ENCODE measurements around the gene CEMIP2. TPM values are rescaled to one million over a fixed set of nuclear protein-coding genes. Genes with fewer than 3 reads are reported as not detected.

Gene CEMIP2
- total and polyA plus RNA-seq, 2 of the 13 experiments (the other 11 are each of a cell fraction or from before 2014, with no cell fraction given): 94.3 to 128 TPM

- no peak for TF ChIP-seq TOPORS (CRISPR knock-in tag; IDR thresholded peaks at IDR 0.05)
- TF ChIP-seq CEBPG (CRISPR knock-in tag; IDR thresholded peaks at IDR 0.05): no peak
- no peak for TF ChIP-seq ZSCAN21 (CRISPR knock-in tag; IDR thresholded peaks at IDR 0.05; ENCODE audit: borderline replicate concordance)
- TF ChIP-seq ZNF549 (CRISPR knock-in tag; IDR thresholded peaks at IDR 0.05): no peak
- no peak for TF ChIP-seq ZBTB37 (CRISPR knock-in tag; IDR thresholded peaks at IDR 0.05)
- TF ChIP-seq ZBTB40 (IDR thresholded peaks at IDR 0.05): no peak
- TF ChIP-seq ZBTB40 (CRISPR knock-in tag; IDR thresholded peaks at IDR 0.05): no peak
- TF ChIP-seq ZFP37 (CRISPR knock-in tag; IDR thresholded peaks at IDR 0.05; ENCODE audit: borderline replicate concordance): no peak
- TF ChIP-seq, protein P1, sequence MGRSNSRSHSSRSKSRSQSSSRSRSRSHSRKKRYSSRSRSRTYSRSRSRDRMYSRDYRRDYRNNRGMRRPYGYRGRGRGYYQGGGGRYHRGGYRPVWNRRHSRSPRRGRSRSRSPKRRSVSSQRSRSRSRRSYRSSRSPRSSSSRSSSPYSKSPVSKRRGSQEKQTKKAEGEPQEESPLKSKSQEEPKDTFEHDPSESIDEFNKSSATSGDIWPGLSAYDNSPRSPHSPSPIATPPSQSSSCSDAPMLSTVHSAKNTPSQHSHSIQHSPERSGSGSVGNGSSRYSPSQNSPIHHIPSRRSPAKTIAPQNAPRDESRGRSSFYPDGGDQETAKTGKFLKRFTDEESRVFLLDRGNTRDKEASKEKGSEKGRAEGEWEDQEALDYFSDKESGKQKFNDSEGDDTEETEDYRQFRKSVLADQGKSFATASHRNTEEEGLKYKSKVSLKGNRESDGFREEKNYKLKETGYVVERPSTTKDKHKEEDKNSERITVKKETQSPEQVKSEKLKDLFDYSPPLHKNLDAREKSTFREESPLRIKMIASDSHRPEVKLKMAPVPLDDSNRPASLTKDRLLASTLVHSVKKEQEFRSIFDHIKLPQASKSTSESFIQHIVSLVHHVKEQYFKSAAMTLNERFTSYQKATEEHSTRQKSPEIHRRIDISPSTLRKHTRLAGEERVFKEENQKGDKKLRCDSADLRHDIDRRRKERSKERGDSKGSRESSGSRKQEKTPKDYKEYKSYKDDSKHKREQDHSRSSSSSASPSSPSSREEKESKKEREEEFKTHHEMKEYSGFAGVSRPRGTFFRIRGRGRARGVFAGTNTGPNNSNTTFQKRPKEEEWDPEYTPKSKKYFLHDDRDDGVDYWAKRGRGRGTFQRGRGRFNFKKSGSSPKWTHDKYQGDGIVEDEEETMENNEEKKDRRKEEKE (IDR thresholded peaks at IDR 0.05): no peak
- TF ChIP-seq GPN1 (CRISPR knock-in tag; IDR thresholded peaks at IDR 0.05; ENCODE audit: borderline replicate concordance): no peak
- TF ChIP-seq, protein P2, sequence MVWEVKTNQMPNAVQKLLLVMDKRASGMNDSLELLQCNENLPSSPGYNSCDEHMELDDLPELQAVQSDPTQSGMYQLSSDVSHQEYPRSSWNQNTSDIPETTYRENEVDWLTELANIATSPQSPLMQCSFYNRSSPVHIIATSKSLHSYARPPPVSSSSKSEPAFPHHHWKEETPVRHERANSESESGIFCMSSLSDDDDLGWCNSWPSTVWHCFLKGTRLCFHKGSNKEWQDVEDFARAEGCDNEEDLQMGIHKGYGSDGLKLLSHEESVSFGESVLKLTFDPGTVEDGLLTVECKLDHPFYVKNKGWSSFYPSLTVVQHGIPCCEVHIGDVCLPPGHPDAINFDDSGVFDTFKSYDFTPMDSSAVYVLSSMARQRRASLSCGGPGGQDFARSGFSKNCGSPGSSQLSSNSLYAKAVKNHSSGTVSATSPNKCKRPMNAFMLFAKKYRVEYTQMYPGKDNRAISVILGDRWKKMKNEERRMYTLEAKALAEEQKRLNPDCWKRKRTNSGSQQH (CRISPR knock-in tag; IDR thresholded peaks at IDR 0.05; ENCODE audit: low read depth): no peak
- no peak for TF ChIP-seq ZNF326 (CRISPR knock-in tag; IDR thresholded peaks at IDR 0.05; ENCODE audit: borderline replicate concordance)
- no peak for TF ChIP-seq ZSCAN9 (CRISPR knock-in tag; IDR thresholded peaks at IDR 0.05; ENCODE audit: borderline replicate concordance)
- TF ChIP-seq, protein P3, sequence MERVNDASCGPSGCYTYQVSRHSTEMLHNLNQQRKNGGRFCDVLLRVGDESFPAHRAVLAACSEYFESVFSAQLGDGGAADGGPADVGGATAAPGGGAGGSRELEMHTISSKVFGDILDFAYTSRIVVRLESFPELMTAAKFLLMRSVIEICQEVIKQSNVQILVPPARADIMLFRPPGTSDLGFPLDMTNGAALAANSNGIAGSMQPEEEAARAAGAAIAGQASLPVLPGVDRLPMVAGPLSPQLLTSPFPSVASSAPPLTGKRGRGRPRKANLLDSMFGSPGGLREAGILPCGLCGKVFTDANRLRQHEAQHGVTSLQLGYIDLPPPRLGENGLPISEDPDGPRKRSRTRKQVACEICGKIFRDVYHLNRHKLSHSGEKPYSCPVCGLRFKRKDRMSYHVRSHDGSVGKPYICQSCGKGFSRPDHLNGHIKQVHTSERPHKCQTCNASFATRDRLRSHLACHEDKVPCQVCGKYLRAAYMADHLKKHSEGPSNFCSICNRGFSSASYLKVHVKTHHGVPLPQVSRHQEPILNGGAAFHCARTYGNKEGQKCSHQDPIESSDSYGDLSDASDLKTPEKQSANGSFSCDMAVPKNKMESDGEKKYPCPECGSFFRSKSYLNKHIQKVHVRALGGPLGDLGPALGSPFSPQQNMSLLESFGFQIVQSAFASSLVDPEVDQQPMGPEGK (CRISPR knock-in tag; IDR thresholded peaks at IDR 0.05): no peak
Observed at GRCh38 chr9:71709384-71709783, 58.9 kb downstream of the CEMIP2 start (continued).
